Suprapubic skin (tissue), 4 donors: ENCODE data around the gene PEX1. TPM values are rescaled to one million over a fixed set of nuclear protein-coding genes. Genes with fewer than 3 reads are reported as not detected.

Experiments used
- DNase-seq, 2 donors: peaks; one replicate each; pipeline ENCODE4 v3.0.0-alpha.2; 2019; ENCODE audit warnings: low spot score in 2 of 2
- H3K27ac ChIP-seq: fragments of 200-600 bp; sonication (generic); one replicate; pipeline ENCODE4 v1.5.1; 2019
- H3K27me3 ChIP-seq: fragments of 200-600 bp; sonication (generic); one replicate; pipeline ENCODE4 v1.5.1; 2019
- H3K36me3 ChIP-seq: fragments of 200-600 bp; sonication (generic); one replicate; pipeline ENCODE4 v1.5.1; 2019
- H3K4me1 ChIP-seq: fragments of 200-600 bp; sonication (generic); one replicate; pipeline ENCODE4 v1.5.1; 2019
- H3K4me3 ChIP-seq: fragments of 200-600 bp; sonication (generic); one replicate; pipeline ENCODE4 v1.5.1; 2019; ENCODE audit warnings: mild to moderate bottlenecking
- H3K9me3 ChIP-seq: fragments of 200-600 bp; sonication (generic); one replicate; pipeline ENCODE4 v1.5.1; 2019
- CTCF ChIP-seq, 2 donors: fragments of 200-600 bp in 1 of 2; fragments of 450-650 bp in 1 of 2; sonication (generic) in 1 of 2; IDR thresholded peaks; one replicate each; pipeline ENCODE4 v1.5.1; 2016 to 2019; ENCODE audit warnings: antibody characterized with exemption in 2 of 2, mild to moderate bottlenecking in 1 of 2, moderate library complexity in 1 of 2
- EP300 ChIP-seq: sonication (generic); formaldehyde crosslinking; IDR thresholded peaks from one replicate; pipeline ENCODE4 v1.6.1; 2017; ENCODE audit warnings: antibody characterized with exemption
- POLR2A ChIP-seq, 2 donors: fragments of 450-650 bp; IDR thresholded peaks; one replicate each; pipeline ENCODE4 v1.6.1; 2017; ENCODE audit warnings: antibody characterized with exemption in 2 of 2, mild to moderate bottlenecking in 2 of 2, moderate library complexity in 2 of 2
- POLR2AphosphoS5 ChIP-seq, 3 donors: sonication (generic); formaldehyde crosslinking; IDR thresholded peaks; one replicate each; pipeline ENCODE4 v1.6.1; 2017; ENCODE audit warnings: antibody characterized with exemption in 3 of 3
- WGBS: methylation state at CpG from one replicate; pipeline ENCODE4 v1.1.5; 2018; 5-methylcytosine and 5-hydroxymethylcytosine counted together
- total RNA-seq, 4 donors: library from RNA; depleted of rRNA; stranded (reverse); fragments of >200 nt; gene quantifications; one replicate each; pipeline ENCODE4 v1.1.0, GENCODE V29; 2016

Gene PEX1
- total RNA-seq = 10 to 100 TPM; 20.4 to 66.3 (median 21.6) TPM

- peaks cover 26% of the 10 kb centered on the region for H3K36me3 ChIP-seq
- WGBS = 0% methylated on average over 8 of the region's 79 CpGs
- H3K4me3 ChIP-seq = peak within 1 kb of the TSS; percentile 76
These were observed at the start of gene PEX1, which contains the start of gene RBM48 for GRCh38 chr7:92528188-92528957. Gene PEX1, minus strand, starts transcription at chr7:92528520. Its CDS starts 85 bp downstream, at chr7:92528435. Gene RBM48, plus strand, starts transcription at chr7:92528795. Its CDS starts 19 bp downstream, at chr7:92528814.

GRCh38 chr7:92576296-92576695, 48.0 kb upstream of the PEX1 start:
- H3K36me3 ChIP-seq = peaks cover 81% of the 10 kb centered on the region
- no peak overlapping the region for H3K4me3 ChIP-seq
- no peaks in the 10 kb centered on the region for H3K27me3 ChIP-seq
- TF ChIP-seq CTCF (IDR thresholded peaks at IDR 0.05) (no peak), POLR2A (IDR thresholded peaks at IDR 0.05) (no peak), EP300 (no peak), POLR2AphosphoS5 (IDR thresholded peaks at IDR 0.05) (no peak)
- no peak overlapping the region for H3K27ac ChIP-seq
- no peaks in the 10 kb centered on the region for H3K4me1 ChIP-seq
- no peaks in the 10 kb centered on the region for H3K9me3 ChIP-seq
- no peak for DNase-seq
- WGBS = 89% methylated on average over 3 of the region's 3 CpGs

More at GRCh38 chr7:92528188-92528957, at the start of gene PEX1, which contains the start of gene RBM48:
- Histone ChIP-seq H3K9me3 (no peaks in the 10 kb centered on the region), H3K27ac (peak within 1 kb of the TSS; percentile 93), H3K27me3 (no peaks in the 10 kb centered on the region), H3K4me1 (peaks cover 23% of the 10 kb centered on the region)
- DNase-seq = peak; percentile 97
- TF ChIP-seq CTCF (IDR thresholded peaks at IDR 0.05) (peak in 1 of 2 donors; percentile 27), POLR2A (IDR thresholded peaks at IDR 0.05) (peak; percentile 18 to 56), POLR2AphosphoS5 (IDR thresholded peaks at IDR 0.05) (peak in 2 of 3 donors; percentile 80 to 86), EP300 (no peak)

GRCh38 chr7:92569137-92569536, 40.8 kb upstream of the PEX1 start:
- H3K27me3 ChIP-seq = no peaks in the 10 kb centered on the region
- peaks cover 70% of the 10 kb centered on the region for H3K36me3 ChIP-seq
- DNase-seq = no peak
- no peak overlapping the region for H3K27ac ChIP-seq
- WGBS = 86% methylated on average over 4 of the region's 4 CpGs
- TF ChIP-seq POLR2AphosphoS5 (IDR thresholded peaks at IDR 0.05) = no peak
- no peak for TF ChIP-seq EP300
- no peak for TF ChIP-seq POLR2A (IDR thresholded peaks at IDR 0.05)
- no peak for TF ChIP-seq CTCF (IDR thresholded peaks at IDR 0.05)
- no peaks in the 10 kb centered on the region for H3K4me1 ChIP-seq
- H3K9me3 ChIP-seq = no peaks in the 10 kb centered on the region
- no peak overlapping the region for H3K4me3 ChIP-seq

- Histone ChIP-seq H3K4me3 (no peak overlapping the region), H3K27ac (no peak overlapping the region), H3K36me3 (peaks cover 75% of the 10 kb centered on the region), H3K9me3 (no peaks in the 10 kb centered on the region), H3K27me3 (no peaks in the 10 kb centered on the region), H3K4me1 (no peaks in the 10 kb centered on the region)
- 89% methylated on average over 6 of the region's 6 CpGs for WGBS
- no peak for DNase-seq
- TF ChIP-seq EP300 (no peak), POLR2AphosphoS5 (IDR thresholded peaks at IDR 0.05) (no peak), POLR2A (IDR thresholded peaks at IDR 0.05) (no peak), CTCF (IDR thresholded peaks at IDR 0.05) (no peak)
These were observed 39.1 kb upstream of the PEX1 start for GRCh38 chr7:92567460-92567859.

GRCh38 chr7:92563345-92563744, 35.0 kb upstream of the PEX1 start:
- WGBS = 84% methylated on average over 2 of the region's 2 CpGs
- TF ChIP-seq POLR2A (IDR thresholded peaks at IDR 0.05) (no peak), EP300 (no peak), POLR2AphosphoS5 (IDR thresholded peaks at IDR 0.05) (no peak), CTCF (IDR thresholded peaks at IDR 0.05) (no peak)
- Histone ChIP-seq H3K27me3 (no peaks in the 10 kb centered on the region), H3K36me3 (peaks cover 69% of the 10 kb centered on the region), H3K27ac (no peak overlapping the region), H3K9me3 (no peaks in the 10 kb centered on the region), H3K4me1 (no peaks in the 10 kb centered on the region), H3K4me3 (no peak overlapping the region)
- no peak for DNase-seq
